Epithelial cell of prostate (primary cell): Measurements from ENCODE around the gene TUBB2A.
"Not testable (repeated sequence)": the region's sequence is repeated elsewhere in the genome, so short reads cannot be mapped to it uniquely, and the experiment has no call there.

ENCODE experiments used
- DNase-seq: peaks from one replicate; pipeline ENCODE4 v3.0.0-alpha.2; 2011; ENCODE audit warnings: low read depth, low spot score
- H3K27ac ChIP-seq: fragments of 450-650 bp; 2 replicates; pipeline ENCODE4 v1.5.1; 2017; ENCODE audit warnings: mild to moderate bottlenecking

Gene TUBB2A

DNA sequence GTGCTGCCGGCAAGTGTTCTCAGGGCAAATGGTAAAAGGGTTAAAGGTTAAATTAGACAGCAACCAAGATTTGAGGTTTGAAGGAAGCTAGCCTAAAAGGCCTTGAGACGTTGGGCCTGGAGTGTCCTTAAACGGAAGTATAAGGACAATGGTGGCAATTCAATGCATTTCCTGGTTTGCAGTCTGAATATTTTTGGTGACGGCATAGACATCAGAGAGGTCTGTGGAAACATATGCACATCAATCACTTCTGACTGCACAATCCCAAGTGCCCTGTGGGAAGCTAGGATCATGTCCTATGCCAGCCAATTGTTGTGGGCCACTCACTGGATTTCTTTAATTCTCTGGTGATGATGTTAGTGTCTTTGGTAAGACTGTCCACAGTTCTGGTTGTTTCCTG is 25.7 kb upstream of the TUBB2A start:
- H3K27ac ChIP-seq: no peak overlapping the region
- DNase-seq: no peak

DNA sequence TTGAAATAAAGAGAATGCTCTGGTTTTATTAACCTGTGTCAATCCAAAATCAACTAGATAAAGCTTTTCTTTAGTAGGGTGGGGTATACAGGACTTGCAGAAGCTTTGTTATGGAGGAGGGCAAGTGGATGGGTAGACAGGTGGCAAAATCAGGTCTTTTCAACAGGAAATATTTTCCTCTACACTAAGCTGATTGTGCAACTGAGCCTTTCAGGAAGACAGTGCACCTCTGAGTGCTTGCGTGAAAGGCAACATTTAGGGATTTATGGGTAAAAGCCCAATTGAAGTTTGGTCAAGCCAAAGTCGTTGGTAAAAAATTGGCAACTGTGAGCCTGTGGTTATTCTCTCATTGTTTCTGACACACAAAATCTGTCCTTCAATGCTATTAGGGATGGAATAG is 23.8 kb upstream of the TUBB2A start:
- no peak for DNase-seq

DNA sequence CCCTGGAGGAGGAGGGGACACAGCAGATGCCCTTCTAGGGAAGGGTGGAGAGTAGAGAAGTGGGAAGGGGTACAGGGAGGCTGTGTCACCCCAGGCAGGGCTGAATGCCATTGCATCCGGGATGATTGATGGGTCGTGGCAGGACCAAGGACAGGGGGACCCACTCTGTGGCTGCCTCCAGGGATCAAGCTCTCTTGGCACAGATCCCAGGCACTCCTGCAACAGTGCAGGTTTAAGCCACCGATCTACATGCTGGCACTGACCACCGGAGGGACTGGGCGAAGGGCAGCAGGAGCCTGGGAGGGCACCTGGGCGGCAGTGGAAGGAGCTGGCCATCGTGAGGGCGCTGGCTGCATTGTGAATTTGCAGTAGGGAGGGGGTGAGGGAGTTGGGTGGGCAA is 22.6 kb upstream of the TUBB2A start:
- not testable (repeated sequence) for H3K27ac ChIP-seq, DNase-seq

More for the DNA sequence above, 23.8 kb upstream of the TUBB2A start:
- no peak overlapping the region for H3K27ac ChIP-seq

DNA sequence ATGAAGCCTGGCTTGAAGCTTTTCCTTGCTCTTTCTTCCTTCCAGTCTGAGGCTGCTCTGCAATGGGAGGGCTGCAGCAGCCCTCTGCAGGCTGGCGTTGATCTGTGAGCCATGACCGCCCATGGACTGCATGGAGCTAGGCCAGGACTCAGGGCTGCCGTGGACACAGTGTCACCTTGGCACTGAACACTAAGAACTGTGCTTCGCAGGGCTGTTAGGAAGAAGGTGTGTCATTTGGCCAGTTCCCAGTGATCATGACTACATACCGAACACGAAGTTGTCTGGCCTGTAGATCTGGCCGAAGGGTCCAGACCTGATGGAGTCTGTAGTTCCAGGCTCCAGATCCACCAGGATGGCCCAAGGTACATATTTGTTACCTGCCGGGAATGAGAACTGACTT is 21.3 kb upstream of the TUBB2A start:
- not testable (repeated sequence) for H3K27ac ChIP-seq, DNase-seq

DNA sequence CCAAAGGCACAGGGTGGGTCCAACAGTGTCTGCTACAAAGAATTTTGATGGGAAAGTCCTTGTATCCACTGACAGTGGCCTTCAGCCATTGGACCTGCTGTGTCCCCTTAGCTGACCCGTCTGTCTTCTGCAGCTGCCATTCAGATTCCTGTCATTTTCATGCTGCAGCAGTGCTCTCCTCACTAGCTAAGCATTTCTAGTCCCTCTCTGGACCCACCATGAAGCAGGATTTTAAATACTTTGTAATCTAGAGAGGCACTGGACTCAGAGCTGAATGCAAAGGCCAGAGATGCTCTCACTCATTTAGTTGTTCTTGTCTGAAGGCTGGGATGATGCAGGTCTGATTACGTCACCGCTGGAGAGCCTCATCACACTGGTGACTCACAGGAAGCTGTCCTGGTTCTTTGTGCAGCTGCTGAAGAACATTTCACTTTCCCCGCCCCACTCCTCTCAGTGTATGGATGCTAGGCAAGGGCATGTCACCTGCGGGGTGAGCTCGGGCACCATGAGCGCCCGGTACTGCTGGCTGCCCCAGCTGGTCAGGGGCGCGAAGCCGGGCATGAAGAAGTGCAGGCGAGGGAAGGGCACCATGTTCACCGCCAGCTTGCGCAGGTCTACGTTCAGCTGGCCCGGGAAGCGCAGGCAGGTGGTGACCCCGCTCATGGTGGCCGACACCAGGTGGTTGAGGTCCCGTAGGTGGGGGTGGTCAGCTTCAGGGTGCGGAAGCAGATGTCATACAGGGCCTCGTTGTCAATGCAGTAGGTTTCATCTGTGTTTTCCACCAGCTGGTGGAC is 19.4 kb upstream of the TUBB2A start:
- H3K27ac ChIP-seq: no peak overlapping the region
- DNase-seq: peak; percentile 58

DNA sequence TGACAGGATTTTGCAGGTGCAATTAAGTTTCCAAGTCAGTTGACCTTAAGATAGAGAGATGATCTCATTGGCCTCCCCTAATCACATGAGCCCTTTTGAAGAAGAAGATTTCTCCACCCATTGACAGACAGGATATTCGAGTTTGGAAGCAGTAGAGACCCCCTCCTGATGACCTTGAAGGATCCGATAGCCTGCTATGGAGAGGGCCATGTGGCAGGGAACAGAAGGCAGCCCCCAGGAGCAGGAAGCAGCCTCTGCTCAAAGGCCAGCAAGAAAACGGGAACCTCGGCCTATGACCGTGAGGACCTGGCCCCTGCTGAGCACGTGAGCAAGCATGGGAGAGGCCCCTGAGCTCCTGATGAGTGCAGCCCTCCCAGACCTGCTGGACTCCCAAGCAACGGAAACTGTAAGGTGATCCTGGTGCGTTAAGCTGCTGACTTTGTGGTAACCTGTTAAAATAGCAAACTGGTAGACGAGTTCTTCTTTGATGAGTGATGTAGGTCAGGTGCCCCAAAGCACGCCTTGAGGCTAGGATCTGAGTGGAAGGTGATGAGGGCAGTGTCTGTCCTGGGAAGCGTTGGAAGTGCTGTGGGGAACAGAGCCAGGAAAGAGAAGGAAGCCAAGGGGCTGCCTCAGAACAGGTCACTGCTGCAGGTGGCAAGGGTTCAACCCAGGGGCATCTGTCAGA is 18.5 kb upstream of the TUBB2A start:
- H3K27ac ChIP-seq: no peak overlapping the region
- no peak for DNase-seq

DNA sequence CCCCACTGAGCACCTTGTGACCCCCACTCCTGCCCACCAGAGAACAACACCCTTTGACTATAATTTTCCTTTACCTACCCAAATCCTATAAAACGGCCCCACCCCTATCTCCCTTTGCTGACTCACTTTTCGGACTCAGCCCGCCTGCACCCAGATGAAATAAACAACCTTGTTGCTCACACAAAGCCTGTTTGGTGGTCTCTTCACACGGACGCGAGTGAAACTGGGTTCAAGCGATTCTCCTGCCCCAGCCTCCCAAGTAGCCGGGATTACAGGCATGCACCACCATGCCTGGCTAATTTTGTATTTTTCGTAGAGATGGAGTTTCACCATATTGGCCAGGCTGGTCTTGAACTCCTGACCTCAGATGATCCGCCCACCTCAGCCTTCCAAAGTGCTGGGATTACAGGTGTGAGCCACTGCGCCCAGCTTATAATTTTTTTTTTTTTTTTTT is 16.3 kb upstream of the TUBB2A start:
- DNase-seq, H3K27ac ChIP-seq: not testable (repeated sequence)

DNA sequence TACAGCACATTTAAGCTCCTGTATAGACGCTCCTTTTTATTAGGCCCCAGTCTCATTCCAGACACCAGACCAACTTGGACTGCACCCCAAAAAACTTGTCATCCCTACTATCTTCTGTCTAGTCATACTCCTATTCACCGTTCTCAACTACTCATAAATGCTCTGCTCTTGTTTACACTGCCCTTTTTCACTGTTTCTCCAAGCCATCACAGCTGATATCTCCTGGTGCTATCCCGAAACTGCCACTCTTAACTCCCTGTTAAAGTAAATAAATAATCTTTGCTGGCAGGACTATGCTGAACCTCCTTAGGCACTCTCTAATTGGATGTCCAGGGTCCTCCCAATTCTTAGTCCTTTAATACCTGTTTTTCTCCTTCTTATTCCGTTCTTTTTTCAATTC is 15.4 kb upstream of the TUBB2A start:
- not testable (repeated sequence) for H3K27ac ChIP-seq, DNase-seq

DNA sequence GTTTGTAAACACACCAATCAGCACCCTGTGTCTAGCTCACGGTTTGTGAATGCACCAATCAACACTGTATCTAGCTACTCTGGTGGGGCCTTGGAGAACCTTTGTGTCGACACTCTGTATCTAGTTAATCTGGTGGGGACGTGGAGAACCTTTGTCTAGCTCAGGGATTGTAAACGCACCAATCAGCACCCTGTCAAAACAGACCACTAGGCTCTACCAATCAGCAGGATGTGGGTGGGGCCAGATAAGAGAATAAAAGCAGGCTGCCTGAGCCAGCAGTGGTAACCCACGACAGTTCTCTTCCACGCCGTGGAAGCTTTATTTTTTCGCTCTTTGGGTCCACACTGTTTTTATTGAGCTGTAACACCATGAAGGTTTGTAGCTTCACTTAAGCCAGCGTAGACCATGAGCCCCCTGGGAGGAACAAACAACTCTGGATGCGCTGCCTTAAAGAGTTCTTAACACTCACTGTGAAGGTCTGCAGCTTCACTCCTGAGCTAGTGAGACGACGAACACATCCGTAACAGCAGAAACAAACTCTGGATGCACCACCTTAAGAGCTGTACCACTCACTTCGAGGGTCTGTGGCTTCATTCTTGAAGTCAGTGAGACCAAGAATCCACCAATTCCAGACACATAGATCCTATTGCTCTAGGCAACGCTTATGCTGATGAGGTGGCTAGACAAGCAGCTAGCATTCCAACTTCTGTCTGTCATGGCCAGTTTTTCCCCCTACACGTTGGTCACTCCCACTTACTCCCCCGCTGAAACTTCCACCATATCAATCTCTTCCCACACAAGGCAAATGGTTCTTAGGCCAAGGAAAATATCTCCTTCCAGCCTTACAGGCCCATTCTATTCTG is 14.2 kb upstream of the TUBB2A start:
- DNase-seq, H3K27ac ChIP-seq: not testable (repeated sequence)

DNA sequence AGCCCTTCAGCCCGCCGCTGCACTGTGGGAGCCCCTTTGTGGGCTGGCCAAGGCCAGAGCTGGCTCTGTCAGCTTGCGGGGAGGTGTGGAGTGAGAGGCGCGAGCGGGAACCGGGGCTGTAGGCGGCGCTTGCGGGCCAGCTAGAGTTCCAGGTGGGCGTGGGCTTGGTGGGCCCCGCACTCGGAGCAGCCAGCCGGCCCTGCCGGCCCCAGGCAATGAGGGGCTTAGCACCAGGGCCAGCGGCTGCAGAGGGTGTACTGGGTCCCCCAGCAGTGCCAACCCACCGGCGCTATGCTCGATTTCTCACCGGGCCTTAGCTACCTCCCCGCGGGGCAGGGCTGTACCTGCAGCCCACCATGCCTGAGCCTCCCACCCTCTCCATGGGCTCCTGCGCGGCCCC is 13.3 kb upstream of the TUBB2A start:
- not testable (repeated sequence) for H3K27ac ChIP-seq, DNase-seq

DNA sequence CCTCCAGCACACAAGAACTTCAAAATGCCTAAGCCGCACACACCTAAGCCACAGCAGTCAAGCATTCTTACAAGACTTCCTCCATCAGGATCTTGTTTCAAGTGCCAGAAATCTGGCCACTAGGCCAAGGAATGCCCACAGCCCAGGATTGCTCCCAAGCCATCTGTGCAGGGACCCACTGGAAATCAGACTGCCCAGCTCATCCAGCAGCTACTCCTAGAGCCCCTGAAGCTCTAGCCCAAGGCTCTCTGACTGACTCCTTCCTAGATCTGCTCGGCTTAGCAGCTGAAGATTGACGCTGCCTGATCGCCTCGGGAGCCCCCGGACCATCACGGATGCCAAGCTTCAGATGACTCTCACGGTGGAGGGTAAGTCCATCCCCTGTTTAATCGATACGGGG is 10.7 kb upstream of the TUBB2A start:
- not testable (repeated sequence) for H3K27ac ChIP-seq, DNase-seq

DNA sequence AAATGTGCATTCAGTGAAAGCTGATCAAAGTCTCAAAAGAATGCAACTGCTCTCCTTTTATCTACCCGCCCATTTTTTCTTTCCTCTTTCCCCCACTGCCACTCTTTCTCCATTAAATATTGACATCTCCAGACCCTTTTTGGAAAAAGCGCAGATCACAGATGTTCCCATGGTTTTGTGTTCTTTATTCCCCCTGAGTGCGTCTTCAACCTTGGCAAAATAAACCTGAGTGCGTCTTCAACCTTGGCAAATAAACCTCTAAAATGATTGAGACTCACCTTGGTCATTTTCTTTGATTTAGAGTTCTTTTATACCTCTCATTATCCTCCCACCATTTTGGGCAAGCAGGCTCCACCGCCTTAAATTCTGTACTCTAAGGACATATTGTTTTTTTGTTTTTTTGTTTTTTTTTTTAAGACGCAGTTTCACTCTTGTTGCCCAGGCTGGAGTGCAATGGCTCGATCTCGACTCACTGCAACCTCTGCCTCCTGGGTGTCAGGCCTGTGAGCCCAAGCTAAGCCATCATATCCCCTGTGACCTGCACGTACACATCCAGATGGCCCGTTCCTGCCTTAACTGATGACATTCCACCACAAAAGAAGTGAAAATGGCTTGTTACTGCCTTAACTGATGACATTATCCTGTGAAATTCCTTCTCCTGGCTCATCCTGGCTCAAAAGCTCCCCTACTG is 9.3 kb upstream of the TUBB2A start:
- H3K27ac ChIP-seq, DNase-seq: not testable (repeated sequence)

DNA sequence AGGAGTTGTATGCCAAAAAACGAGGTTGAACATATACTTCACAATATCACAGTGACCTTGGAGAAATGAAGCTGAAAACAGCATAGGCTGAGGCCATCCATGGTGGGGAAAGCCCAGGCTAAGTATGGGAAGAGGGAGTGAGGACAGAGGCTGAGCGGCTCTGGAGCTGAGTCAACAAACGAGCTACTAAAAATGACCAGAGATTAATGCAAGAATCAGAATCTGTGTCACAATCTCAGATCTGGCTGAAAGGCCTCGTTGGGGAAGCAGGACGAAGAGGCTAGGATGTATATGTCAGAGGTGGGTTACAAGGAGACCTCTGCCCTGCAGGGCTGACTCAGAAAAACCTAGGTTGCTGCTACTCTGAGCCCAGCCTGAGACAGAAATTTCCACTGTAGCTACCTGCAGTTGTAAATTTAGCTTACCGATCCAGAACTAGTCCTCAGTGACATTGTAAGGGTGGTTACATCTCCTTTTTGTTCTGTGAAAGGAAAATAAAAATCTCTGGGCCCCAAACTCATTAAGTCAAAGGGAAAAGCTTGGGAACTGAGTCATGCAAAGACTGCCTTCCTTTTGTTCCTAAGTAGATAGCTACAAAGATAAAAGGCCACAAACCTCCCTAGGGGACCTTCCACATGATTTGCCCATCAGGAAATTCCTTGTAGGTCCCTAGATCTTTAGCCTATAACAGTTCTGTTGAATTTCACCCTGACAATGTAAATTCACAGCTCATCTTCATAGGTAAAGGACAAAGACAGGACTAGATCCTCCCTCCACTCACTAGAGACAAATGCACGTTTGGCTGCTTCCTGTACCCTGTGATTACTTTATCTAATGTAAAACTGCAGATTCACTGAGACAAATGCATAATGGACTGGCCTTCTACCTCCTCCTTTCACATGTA is 8.5 kb upstream of the TUBB2A start:
- no peak for DNase-seq
- no peak overlapping the region for H3K27ac ChIP-seq

DNA sequence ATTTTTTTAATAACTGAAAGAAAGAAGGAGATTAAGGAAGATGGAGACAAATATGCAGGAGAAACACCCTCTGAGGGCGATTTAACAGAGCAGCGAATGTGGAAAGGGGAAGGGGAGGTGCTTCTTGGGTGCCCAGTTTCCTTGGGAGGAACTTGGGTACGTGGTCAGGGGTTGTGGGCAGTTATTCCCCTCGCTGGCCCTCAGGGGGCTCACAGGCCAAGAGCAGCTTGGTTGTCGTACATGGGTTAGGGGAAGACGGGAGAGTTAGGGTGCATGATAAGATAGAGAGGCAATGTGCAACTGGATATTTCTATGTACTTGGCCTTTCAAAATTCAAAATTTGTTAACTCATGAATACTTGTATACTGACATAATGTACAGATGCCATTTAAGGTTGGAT is 7.0 kb upstream of the TUBB2A start:
- H3K27ac ChIP-seq: no peak overlapping the region
- DNase-seq: no peak

DNA sequence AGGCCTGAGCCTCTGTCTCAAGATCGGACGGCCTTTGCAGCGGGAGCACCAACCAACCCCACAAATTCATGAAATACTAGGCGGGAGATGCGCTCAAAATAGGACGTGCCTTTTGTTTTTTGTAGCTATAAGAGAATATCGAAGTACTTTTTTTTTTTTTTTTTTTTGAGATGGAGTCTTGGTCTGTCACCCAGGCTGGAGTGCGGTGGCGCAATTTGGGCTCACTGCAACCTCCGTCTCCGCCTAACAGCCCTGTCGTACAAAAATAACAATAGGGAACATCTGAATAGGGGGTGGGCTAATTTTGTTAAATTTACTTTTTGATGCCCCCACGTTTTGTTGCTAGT is 5.9 kb upstream of the TUBB2A start:
- no peak for DNase-seq
- peak overlapping the region; percentile 51 for H3K27ac ChIP-seq

DNA sequence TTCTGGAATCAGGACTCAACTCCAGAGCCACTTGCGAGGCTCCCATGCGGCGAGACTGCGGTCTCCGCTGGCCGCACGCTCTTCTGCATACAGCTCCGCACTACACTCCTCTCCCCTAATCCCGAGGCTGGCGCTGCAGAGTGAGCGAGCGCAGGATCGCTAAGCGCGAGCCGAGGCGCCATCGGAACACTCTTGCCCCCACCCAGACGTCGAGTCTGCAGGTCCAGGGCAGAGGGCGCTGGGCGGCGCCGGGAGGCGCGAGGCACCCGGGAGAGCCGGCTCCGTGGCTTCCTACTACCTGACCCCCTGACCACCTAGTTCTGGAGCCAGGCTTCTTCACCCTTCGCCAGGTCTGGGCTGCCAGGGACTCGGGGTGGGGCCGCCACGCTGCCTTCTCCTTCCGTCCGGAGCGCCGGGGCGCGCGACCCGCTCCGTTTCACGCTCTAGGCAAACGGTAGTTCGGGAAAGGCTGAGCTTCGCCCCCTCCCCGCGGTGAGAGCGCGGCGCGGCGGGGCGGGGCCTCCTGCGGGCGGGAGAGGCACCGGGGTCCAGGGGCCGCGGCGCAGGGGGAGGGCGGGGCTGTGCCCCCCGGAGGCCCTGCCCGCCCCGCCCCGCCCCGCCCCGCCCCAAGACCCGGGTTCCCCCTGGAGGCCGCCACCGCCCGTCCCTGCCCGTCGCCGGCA is 5.4 kb upstream of the TUBB2A start:
- peak overlapping the region; percentile 51 for H3K27ac ChIP-seq
- no peak for DNase-seq

DNA sequence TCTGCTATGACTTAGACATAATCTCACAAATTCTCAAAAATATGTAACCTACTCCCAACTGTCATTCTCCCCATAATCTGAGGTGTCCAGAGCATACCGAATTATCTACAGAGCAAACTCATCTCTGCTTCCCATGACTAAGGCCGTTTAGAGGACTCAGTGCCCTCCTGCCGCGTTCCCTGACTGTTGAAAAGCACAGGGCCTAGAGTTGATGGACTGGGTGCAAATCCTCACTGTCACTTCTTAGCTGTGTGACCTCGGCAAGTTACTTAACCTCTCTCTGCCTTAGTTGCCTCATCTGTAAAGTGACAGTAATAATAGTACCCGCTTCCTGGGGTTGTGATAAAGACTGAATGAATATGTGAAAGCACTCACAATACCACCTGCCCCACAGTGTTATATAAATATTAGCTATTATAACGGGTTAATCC is 4.7 kb upstream of the TUBB2A start:
- DNase-seq: no peak
- H3K27ac ChIP-seq: peak overlapping the region; percentile 51
